Inferior parietal cortex (tissue), 1 donor: Measurements from ENCODE around the gene R3HDM2.
"Not testable (repeated sequence)": the region's sequence is repeated elsewhere in the genome, so short reads cannot be mapped to it uniquely, and the experiment has no call there.

ENCODE experiments used
- DNase-seq: peaks from one replicate; pipeline ENCODE4 v3.0.0-alpha.2; 2016; ENCODE audit errors: extremely low spot score

The R3HDM2 gene

GRCh38 chr12:57452937-57453509 is 22.2 kb upstream of the R3HDM2 start:
- peak; percentile 83 for DNase-seq

DNA sequence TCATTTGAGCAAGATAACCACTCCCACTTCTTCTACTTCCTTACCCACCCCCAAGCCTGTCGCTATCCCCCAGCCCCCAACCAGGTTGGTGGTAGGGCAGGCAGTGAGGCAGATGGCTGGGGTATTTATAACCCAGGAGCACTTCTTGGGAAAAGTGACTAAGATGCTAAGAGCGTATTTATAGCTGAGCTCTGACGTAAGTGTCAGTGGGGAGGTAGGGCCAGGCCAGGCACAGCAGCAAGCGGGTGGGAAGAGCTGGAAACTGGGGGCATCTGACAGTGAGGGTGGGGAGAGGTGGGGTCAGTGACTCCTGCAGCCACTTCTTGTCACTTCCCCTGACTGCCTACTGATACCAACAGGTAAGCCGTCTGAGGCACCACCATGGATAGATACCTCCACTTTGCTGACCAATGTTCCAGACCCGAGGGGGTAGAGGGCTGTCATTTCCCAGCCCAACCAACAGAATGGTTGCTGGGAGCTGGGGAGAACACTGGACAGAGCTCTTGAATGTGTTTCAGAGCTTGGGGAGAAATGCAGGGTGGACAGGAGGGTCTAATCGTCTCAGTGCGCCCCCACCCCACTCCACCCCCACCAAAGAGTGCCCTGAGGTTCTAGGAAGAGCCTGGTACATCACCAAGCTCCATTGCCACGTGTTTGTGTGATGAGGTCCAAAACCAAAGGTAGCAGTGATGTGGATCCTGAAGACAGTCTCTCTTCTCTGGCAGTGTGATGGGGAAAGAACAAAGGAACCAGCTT is 21.5 kb upstream of the R3HDM2 start:
- DNase-seq: peak; percentile 63

- no peak for DNase-seq
Observed at GRCh38 chr12:57451233-57451778, 20.5 kb upstream of the R3HDM2 start.

DNA sequence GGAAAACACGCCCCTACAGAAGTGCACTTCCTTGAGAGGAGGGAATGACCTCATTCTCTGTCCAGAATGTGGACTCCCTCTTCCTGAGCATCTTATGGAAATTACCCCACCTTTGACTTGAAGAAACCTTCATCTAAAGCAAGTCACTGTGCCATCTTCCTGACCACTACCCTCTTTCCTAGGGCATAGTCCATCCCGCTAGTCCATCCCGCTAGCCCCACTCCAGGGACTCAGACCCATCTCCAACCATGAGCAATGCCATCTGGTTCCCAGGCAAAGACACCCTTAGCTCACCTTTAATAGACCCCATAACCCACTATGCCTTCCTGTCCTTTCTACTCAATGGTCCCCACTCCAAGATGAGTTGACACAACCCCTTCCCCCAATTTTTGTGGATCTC is 19.2 kb upstream of the R3HDM2 start:
- DNase-seq: no peak

- DNase-seq: no peak
Observed at GRCh38 chr12:57449375-57449774, 18.5 kb upstream of the R3HDM2 start.

- no peak for DNase-seq
Observed at GRCh38 chr12:57448669-57449068, 17.8 kb upstream of the R3HDM2 start.

- no peak for DNase-seq
Observed at GRCh38 chr12:57446292-57446960, 15.6 kb upstream of the R3HDM2 start.

DNA sequence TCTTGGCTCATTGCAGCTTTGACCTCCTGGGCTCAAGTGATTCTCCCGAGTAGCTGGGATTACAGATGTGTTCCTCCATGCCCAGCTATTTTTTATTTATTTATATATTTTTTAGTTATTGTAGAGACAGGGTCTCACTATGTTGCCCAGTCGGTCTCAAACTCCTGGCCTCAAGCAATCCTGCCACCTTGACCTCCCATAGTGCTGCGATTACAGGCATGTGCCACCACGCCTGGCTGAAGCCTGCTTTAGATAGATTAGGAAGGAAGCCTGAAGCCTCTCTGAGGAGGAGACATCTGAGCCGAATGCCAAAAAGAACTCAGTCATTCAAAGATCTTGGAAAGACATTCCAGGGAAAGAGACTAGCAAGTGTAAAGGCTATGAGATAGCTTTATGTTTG is 13.9 kb upstream of the R3HDM2 start:
- DNase-seq: no peak

- DNase-seq: not testable (repeated sequence)
Observed at GRCh38 chr12:57444337-57444736, 13.5 kb upstream of the R3HDM2 start.

DNA sequence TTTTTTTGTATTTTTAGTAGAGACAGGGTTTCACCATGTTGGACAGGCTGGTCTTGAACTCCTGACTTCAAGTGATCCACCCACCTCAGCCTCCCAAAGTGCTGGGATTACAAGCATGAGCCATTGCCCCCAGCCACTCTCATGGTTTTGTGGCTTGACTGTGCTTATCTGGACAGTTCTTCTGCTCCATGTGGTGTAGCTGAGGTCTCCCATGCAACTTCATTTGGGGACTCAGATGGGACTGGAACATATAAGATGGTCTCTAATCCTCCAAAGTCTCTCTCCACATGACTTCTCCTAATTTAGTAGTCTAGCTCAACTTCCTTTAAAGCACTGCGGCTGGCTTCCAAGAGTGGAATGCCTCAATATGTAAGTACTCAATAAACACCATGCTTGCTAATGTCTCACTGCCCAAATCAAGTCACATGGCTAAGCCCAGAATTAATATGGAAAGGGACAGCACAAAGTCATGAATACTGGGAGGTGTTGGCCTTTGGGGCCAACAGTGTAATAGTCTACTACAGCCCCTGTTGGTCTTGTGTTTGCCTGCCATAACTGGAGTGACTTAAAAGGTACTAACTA is 11.1 kb upstream of the R3HDM2 start:
- DNase-seq: no peak

DNA sequence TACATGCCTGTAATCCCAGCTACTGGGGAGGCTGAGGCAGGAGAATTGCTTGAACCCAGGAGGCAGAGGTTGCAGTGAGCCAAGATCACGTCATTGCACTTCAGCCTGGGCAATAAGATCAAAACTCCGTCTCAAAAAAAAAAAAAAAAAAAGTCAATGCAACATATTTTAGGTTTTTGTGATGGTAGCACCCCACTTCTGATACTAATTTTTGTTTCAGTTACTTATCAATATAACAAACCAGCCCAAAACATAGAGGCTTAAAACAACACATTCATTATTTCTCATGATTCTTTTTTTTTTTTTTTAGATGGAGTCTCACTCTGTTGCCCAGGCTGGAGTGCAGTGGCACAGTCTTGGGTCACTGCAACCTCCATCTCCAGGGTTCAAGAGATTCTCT is 10.6 kb upstream of the R3HDM2 start:
- not testable (repeated sequence) for DNase-seq

DNA sequence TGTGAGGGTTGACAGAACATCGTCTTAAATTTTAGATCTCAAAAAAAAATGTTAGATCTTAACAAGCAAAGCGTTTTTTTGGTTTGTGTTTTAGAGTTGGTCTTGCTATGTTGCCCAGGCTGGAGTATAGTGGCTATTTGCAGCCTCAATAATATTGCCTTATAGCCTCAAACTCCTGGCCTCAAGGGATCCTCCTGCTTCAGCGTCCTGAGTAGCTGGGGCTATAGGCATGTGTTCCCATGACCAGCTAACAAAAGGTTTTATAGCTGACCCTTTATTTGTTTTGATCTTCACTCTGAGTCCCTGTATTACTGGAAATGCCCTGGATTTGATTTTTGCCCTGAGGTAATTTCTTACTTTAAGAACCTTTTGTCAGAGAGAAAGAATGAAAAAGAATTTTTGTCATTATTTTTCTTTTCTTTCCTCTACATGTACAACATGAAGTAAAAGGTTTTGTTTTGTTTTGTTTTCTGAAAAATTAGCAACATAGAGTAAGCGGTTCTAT is 9.0 kb upstream of the R3HDM2 start:
- DNase-seq: no peak

GRCh38 chr12:57438400-57438799 is 7.6 kb upstream of the R3HDM2 start:
- DNase-seq: no peak

- no peak for DNase-seq
Observed at GRCh38 chr12:57435293-57435692, 4.5 kb upstream of the R3HDM2 start.

DNA sequence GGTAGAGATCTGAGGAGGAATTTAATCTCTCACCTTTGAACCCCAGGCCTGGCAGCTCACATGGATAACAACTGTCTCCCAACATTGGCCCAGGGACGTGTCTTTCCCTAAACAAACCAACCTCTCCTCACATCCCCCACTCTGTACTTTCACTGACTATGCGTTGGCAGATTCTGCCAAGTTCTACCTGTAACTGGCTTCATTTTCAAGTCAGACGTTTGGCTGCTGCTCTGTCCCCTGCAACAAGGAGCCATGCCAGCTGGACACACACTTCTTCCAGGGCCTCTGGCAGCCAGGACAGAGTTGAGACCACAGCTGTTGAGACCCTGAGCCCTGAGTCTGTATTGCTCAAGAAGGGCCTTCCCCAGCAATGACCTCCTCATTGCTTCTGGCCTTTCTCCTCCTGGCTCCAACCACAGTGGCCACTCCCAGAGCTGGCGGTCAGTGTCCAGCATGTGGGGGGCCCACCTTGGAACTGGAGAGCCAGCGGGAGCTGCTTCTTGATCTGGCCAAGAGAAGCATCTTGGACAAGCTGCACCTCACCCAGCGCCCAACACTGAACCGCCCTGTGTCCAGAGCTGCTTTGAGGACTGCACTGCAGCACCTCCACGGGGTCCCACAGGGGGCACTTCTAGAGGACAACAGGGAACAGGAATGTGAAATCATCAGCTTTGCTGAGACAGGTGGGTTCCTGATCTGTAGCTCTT is 3.8 kb upstream of the R3HDM2 start, which contains the start of gene INHBC:
INHBC (plus strand) TSS at position 268 of the 707 bp plus-strand sequence; CDS start at position 371, 103 bp downstream.
- no peak for DNase-seq

DNA sequence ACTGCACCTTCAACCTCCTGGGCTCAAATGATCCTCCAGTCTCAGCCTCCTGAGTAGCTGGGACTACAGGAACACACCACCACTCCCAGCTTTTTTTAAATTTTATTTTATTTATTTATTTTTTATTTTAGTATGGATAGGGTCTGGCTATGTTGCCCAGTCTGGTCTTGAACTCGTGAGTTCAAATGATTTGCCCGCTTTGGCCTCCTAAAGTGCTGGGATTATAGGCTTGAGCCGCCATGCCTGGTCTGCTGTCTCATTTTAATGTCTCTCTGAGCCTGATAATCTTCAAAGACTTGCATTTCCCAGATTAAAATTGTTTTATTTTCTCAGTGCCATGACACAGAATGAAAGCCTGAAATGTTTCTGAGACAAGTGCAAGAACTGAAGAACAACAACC is 2.5 kb upstream of the R3HDM2 start:
- DNase-seq: no peak

DNA sequence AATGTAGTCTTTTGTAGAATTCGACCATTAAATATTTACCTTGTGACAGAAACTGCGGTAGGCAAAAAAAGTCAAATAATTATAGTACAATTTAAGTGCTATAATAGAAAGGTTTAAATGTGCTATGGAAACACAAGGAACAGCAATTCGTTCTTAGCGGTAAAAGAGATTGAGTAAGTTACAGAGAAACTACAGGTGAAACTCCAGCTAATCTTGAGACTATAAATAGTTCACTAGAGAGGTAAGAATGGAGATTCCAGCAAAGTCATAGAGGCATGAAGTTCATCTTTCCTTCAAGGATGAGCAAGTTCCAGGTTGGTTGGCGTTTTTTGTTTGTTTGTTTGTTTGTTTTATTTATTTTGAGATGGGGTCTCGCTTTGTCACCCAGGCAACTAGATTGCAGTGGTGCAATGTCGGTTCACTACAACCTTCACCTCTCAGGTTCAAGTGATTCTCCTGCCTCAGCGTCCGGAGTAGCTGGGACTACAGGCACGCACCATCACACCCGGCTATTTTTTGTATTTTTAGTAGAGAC is 878 bp upstream of the R3HDM2 start:
- DNase-seq: no peak

DNA sequence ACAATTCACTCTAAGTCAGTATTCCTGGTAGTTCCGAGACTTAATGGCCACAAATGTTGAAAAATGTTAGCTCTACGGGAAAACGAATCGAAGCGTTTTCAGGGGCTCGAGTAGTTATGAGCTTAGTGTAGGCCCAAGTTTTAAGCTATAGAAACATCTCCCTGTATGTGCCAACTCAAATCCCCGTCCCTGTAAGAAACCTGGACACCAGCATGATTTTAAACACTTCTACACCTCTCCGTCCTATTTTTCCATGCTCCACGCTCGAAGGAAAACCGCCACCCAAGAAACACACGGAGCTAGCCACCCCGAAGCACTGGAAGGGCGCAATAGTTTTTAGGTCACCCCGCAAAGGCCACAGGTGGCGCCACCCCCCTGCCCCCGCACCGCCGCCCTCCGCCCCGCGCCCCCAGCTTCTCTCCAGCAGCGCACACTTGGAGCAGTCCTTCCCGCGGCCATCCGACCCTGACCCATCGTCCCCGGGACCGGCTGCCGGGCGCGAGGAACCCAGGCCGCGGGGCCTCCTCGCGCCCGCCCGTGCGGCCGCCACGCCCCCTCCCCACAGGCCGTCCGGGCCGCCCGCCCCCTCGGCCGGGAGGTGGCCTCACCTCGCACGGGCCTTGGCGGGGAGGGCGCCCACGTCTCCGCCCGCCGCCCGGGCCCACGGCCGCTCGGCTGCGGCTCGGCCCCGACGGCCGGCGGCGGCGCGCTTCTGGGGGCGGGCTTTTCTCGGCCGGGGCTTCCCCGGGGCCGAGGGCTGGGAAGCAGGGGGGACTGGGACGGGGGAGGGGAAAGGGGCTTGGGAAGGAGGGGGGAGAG is 522 bp downstream of the R3HDM2 start:
- peak; percentile 40 for DNase-seq

DNA sequence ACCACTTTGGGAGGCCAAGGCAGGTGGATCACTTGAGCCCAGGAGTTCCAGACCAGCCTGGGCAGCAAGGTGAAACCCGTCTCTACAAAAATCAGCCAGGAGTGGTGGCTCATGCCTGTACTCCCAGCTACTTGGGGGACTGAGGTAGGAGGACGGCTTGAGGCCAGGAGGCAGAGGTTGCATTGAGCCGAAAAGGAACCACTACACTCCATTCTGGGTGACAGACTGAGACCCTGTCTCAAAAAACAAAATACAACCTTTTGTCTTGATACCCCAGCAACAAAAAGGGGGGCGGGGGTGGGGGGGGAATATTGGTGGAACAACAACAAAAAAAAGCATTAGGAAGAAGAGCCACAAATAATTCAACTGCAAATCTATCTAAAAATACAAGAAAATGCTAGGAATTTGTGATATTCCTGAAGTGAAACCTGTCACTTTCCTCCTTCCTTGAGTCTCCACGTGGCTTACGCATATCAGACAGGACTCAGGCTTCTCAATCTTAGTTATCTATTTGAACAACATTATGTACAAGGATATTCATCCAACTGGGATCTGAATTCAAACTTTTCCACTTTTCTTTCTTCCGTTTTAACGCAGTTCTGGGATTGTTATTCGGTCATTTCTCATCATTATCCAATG is 1.3 kb downstream of the R3HDM2 start:
- DNase-seq: no peak

- DNase-seq: no peak
Observed at GRCh38 chr12:57428965-57429364, 1.9 kb downstream of the R3HDM2 start.
